ENCODE results near the gene ISX. TPM values are rescaled to one million over a fixed set of nuclear protein-coding genes. Genes with fewer than 3 reads are reported as not detected.

Gene ISX
- total RNA-seq, 1 experiment from 2014 or later: not detected

GRCh38 chr22:35037089-35037488 lies 28.9 kb upstream of the ISX start:
- H3F3A ChIP-seq (ENCODE audit: low read length, unreplicated experiment): no peaks in the 10 kb centered on the region
- no peak overlapping the region for H3K9ac ChIP-seq (ENCODE audit: low read length)
- H3K4me1 ChIP-seq (ENCODE audit: insufficient read depth, low read length): no peaks in the 10 kb centered on the region
- H3K9me2 ChIP-seq (replicated peaks; ENCODE audit: low read length): no peaks in the 10 kb centered on the region
- no peaks in the 10 kb centered on the region for H3K9me3 ChIP-seq (ENCODE audit: low read length)
- no peak for ATAC-seq
- intact Hi-C loops (cut with micrococcal nuclease): no loop called here
- peak; percentile 15 for DNase-seq
- BruUV-seq (replicated peaks): no TSS peak
- no peak overlapping the region for H3K4me2 ChIP-seq (ENCODE audit: low read length)
- CTCF ChIA-PET: no interaction called here
- no peaks in the 10 kb centered on the region for H3K36me3 ChIP-seq (ENCODE audit: low read depth, low read length)
- no peak overlapping the region for H3K27ac ChIP-seq (ENCODE audit: low read length)
- H3K79me2 ChIP-seq (ENCODE audit: low read length): no peaks in the 10 kb centered on the region
- TF ChIP-seq EZH2 (IDR thresholded peaks at IDR 0.05; ENCODE audit: low read length, unreplicated experiment) (no peak), CTCF (conservative IDR thresholded peaks at IDR 0.05; ENCODE audit: low read depth, low read length) (peak; percentile 33; the same call in 1 of the 2 replicates)
- no peak overlapping the region for H2AFZ ChIP-seq (ENCODE audit: low read length)
- no peaks in the 10 kb centered on the region for H3K27me3 ChIP-seq (ENCODE audit: low read length)
- POLR2A ChIA-PET (ENCODE audit: unreplicated experiment): no interaction called here
- no peak overlapping the region for H3K4me3 ChIP-seq (ENCODE audit: low read length)
- H4K20me1 ChIP-seq (ENCODE audit: low read length): no peaks in the 10 kb centered on the region

- H3K9me2 ChIP-seq (replicated peaks; ENCODE audit: low read length): no peaks in the 10 kb centered on the region
- H3K4me1 ChIP-seq (ENCODE audit: insufficient read depth, low read length): no peaks in the 10 kb centered on the region
- intact Hi-C loops (cut with micrococcal nuclease): no loop called here
- ATAC-seq (no peak), DNase-seq (no peak)
- ChIA-PET POLR2A (ENCODE audit: unreplicated experiment) (no interaction called here), CTCF (no interaction called here)
- H4K20me1 ChIP-seq (ENCODE audit: low read length): no peaks in the 10 kb centered on the region
- H3K27ac ChIP-seq (ENCODE audit: low read length): no peak overlapping the region
- H2AFZ ChIP-seq (ENCODE audit: low read length): no peak overlapping the region
- no peak overlapping the region for H3K9ac ChIP-seq (ENCODE audit: low read length)
- no peaks in the 10 kb centered on the region for H3K36me3 ChIP-seq (ENCODE audit: low read depth, low read length)
- H3K4me3 ChIP-seq (ENCODE audit: low read length): no peak overlapping the region
- H3K4me2 ChIP-seq (ENCODE audit: low read length): no peak overlapping the region
- H3K79me2 ChIP-seq (ENCODE audit: low read length): no peaks in the 10 kb centered on the region
- no TSS peak for BruUV-seq (replicated peaks)
- H3F3A ChIP-seq (ENCODE audit: low read length, unreplicated experiment): no peaks in the 10 kb centered on the region
- H3K27me3 ChIP-seq (ENCODE audit: low read length): no peaks in the 10 kb centered on the region
- H3K9me3 ChIP-seq (ENCODE audit: low read length): no peaks in the 10 kb centered on the region
- TF ChIP-seq CTCF (conservative IDR thresholded peaks at IDR 0.05; ENCODE audit: low read depth, low read length): no peak
- no peak for TF ChIP-seq EZH2 (IDR thresholded peaks at IDR 0.05; ENCODE audit: low read length, unreplicated experiment)
- TF ChIP-seq EZH2phosphoT487 (IDR thresholded peaks at IDR 0.05; ENCODE audit: borderline replicate concordance, low read length): no peak
Observed at GRCh38 chr22:35039625-35040024, 26.3 kb upstream of the ISX start.

- Histone ChIP-seq H2AFZ (ENCODE audit: low read length) (no peak overlapping the region), H3K9ac (ENCODE audit: low read length) (no peak overlapping the region), H3K4me1 (ENCODE audit: insufficient read depth, low read length) (no peaks in the 10 kb centered on the region), H3K9me3 (ENCODE audit: low read length) (no peaks in the 10 kb centered on the region), H3K4me3 (ENCODE audit: low read length) (no peak overlapping the region), H3F3A (ENCODE audit: low read length, unreplicated experiment) (no peaks in the 10 kb centered on the region), H3K27ac (ENCODE audit: low read length) (no peak overlapping the region), H3K36me3 (ENCODE audit: low read depth, low read length) (no peaks in the 10 kb centered on the region), H4K20me1 (ENCODE audit: low read length) (no peaks in the 10 kb centered on the region), H3K9me2 (replicated peaks; ENCODE audit: low read length) (no peaks in the 10 kb centered on the region), H3K27me3 (ENCODE audit: low read length) (peaks cover 13% of the 10 kb centered on the region), H3K79me2 (ENCODE audit: low read length) (no peaks in the 10 kb centered on the region), H3K4me2 (ENCODE audit: low read length) (no peak overlapping the region)
- TF ChIP-seq EZH2 (IDR thresholded peaks at IDR 0.05; ENCODE audit: low read length, unreplicated experiment) (no peak), CTCF (conservative IDR thresholded peaks at IDR 0.05; ENCODE audit: low read depth, low read length) (peak; percentile 44)
- CTCF ChIA-PET: no interaction called here
- no TSS peak for BruUV-seq (replicated peaks)
- ATAC-seq (no peak), DNase-seq (peak; percentile 18)
- POLR2A ChIA-PET (ENCODE audit: unreplicated experiment): no interaction called here
- intact Hi-C loops (cut with micrococcal nuclease): no loop called here
Observed at GRCh38 chr22:35043252-35043933, 22.6 kb upstream of the ISX start.

Data from PC-3 (cell line).